Suprapubic skin (tissue), 4 donors: Measurements from ENCODE around the gene MNAT1.

Source experiments
- EP300 ChIP-seq: sonication (generic); formaldehyde crosslinking; IDR thresholded peaks from one replicate; pipeline ENCODE4 v1.6.1; 2017; ENCODE audit warnings: antibody characterized with exemption
- POLR2A ChIP-seq, 2 donors: fragments of 450-650 bp; IDR thresholded peaks; one replicate each; pipeline ENCODE4 v1.6.1; 2017; ENCODE audit warnings: antibody characterized with exemption in 2 of 2, mild to moderate bottlenecking in 2 of 2, moderate library complexity in 2 of 2
- POLR2AphosphoS5 ChIP-seq, 3 donors: sonication (generic); formaldehyde crosslinking; IDR thresholded peaks; one replicate each; pipeline ENCODE4 v1.6.1; 2017; ENCODE audit warnings: antibody characterized with exemption in 3 of 3
- TF ChIP-seq, protein P1 (sequence below), 2 donors: fragments of 200-600 bp in 1 of 2; fragments of 450-650 bp in 1 of 2; sonication (generic) in 1 of 2; IDR thresholded peaks; one replicate each; pipeline ENCODE4 v1.5.1; 2016 to 2019; ENCODE audit warnings: antibody characterized with exemption in 2 of 2, mild to moderate bottlenecking in 1 of 2, moderate library complexity in 1 of 2

GRCh38 chr14:60884134-60884533 lies 149.6 kb downstream of the MNAT1 start:
- TF ChIP-seq, protein P1, sequence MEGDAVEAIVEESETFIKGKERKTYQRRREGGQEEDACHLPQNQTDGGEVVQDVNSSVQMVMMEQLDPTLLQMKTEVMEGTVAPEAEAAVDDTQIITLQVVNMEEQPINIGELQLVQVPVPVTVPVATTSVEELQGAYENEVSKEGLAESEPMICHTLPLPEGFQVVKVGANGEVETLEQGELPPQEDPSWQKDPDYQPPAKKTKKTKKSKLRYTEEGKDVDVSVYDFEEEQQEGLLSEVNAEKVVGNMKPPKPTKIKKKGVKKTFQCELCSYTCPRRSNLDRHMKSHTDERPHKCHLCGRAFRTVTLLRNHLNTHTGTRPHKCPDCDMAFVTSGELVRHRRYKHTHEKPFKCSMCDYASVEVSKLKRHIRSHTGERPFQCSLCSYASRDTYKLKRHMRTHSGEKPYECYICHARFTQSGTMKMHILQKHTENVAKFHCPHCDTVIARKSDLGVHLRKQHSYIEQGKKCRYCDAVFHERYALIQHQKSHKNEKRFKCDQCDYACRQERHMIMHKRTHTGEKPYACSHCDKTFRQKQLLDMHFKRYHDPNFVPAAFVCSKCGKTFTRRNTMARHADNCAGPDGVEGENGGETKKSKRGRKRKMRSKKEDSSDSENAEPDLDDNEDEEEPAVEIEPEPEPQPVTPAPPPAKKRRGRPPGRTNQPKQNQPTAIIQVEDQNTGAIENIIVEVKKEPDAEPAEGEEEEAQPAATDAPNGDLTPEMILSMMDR (IDR thresholded peaks at IDR 0.05), result no peak
- TF ChIP-seq POLR2AphosphoS5 (IDR thresholded peaks at IDR 0.05) (no peak), POLR2A (IDR thresholded peaks at IDR 0.05) (no peak), EP300 (no peak)
